Measurements from ENCODE around the gene ST6GALNAC3.

- no peak for TF ChIP-seq CTCF (IDR thresholded peaks at IDR 0.05; ENCODE audit: low read depth, low read length, poor library complexity, severe bottlenecking)
- TF ChIP-seq EZH2phosphoT487 (IDR thresholded peaks at IDR 0.05; ENCODE audit: borderline replicate concordance, low read length) = no peak
Measured at GRCh38 chr1:76428028-76428427, 353.5 kb downstream of the ST6GALNAC3 start.
